CD4-positive, alpha-beta T cell (primary cell): ENCODE data around the gene CDHR1. TPM values are rescaled to one million over a fixed set of nuclear protein-coding genes. Genes with fewer than 3 reads are reported as not detected.

Experiments used
- ATAC-seq: fragments of 200-7000 bp; cut with Tn5 transposase; one replicate; pipeline ENCODE4 v1.10.0; 2022; ENCODE audit warnings: mild to moderate bottlenecking; ENCODE audit not compliant: poor library complexity
- CTCF ChIA-PET: fragments of 350-600 bp; sonication (Branson Sonifier 250); formaldehyde crosslinking; loops from one replicate; lab custom pipeline; 2021; ENCODE audit warnings: antibody characterized with exemption, inconsistent platforms; lab: Charles Lee
- POLR2A ChIA-PET: fragments of 350-600 bp; sonication (Branson Sonifier 250); formaldehyde crosslinking; loops from one replicate; lab custom pipeline; 2021; ENCODE audit warnings: antibody characterized with exemption, inconsistent platforms; lab: Charles Lee
- DNase-seq, 14 experiments: peaks; one replicate each; pipeline ENCODE4 v3.0.0-alpha.2; 2013 to 2020; ENCODE audit warnings: mixed read lengths in 2 of 14
- H3K27ac ChIP-seq, 2 donors: one replicate each; pipeline versions ENCODE4 v1.5.1 to v1.7.0; 2013; ENCODE audit warnings: low read length in 2 of 2, low read depth in 1 of 2, mild to moderate bottlenecking in 1 of 2
- H3K27me3 ChIP-seq, 2 experiments: 1 replicate in 1 of 2; 2 replicates in 1 of 2; pipeline versions ENCODE4 v1.6.1 to v1.7.0; 2013; ENCODE audit warnings: low read length in 2 of 2, control low read depth in 1 of 2, mild to moderate bottlenecking in 1 of 2, moderate library complexity in 1 of 2; ENCODE audit not compliant: insufficient read depth in 2 of 2, control insufficient read depth in 1 of 2
- H3K36me3 ChIP-seq: one replicate; pipeline ENCODE4 v1.6.1; 2013; ENCODE audit warnings: low read length, control low read depth; ENCODE audit not compliant: insufficient read depth
- H3K4me1 ChIP-seq: one replicate; pipeline ENCODE4 v1.6.1; 2013; ENCODE audit warnings: low read length, control low read depth; ENCODE audit not compliant: insufficient read depth
- H3K4me3 ChIP-seq: one replicate; pipeline ENCODE4 v1.5.1; 2013; ENCODE audit warnings: mild to moderate bottlenecking, low read length, moderate library complexity
- H3K9me3 ChIP-seq, 2 experiments: 1 replicate in 1 of 2; 2 replicates in 1 of 2; pipeline versions ENCODE4 v1.6.1 to v1.7.0; 2013; ENCODE audit warnings: low read length in 2 of 2, mild to moderate bottlenecking in 2 of 2, control low read depth in 1 of 2, moderate library complexity in 1 of 2; ENCODE audit not compliant: control insufficient read depth in 1 of 2, insufficient read depth in 1 of 2
- H3K27ac Mint-ChIP-seq: one replicate; pipeline ENCODE4 v1.8.0; 2020; ENCODE audit warnings: mixed read lengths
- H3K27me3 Mint-ChIP-seq: one replicate; pipeline ENCODE4 v1.8.0; 2021; ENCODE audit warnings: mixed read lengths
- H3K36me3 Mint-ChIP-seq: one replicate; pipeline ENCODE4 v1.8.0; 2021; ENCODE audit warnings: low read depth, mixed read lengths
- H3K4me1 Mint-ChIP-seq: one replicate; pipeline ENCODE4 v1.8.0; 2021; ENCODE audit warnings: low read depth, mixed read lengths
- H3K4me3 Mint-ChIP-seq: one replicate; pipeline ENCODE4 v1.8.0; 2020; ENCODE audit warnings: mild to moderate bottlenecking, mixed read lengths
- H3K9me3 Mint-ChIP-seq: one replicate; pipeline ENCODE4 v1.8.0; 2020; ENCODE audit warnings: mixed read lengths
- intact Hi-C, 2 experiments: fragments of 100-400 bp; cut with DNase I in 1 of 2; cut with micrococcal nuclease in 1 of 2; formaldehyde crosslinking; loops; one replicate each; pipeline versions ENCODE4 v1.15.1 to v1.9.0; 2023 to 2025; cut with DNase I, micrococcal nuclease
- total RNA-seq, 174 experiments: library from RNA in 2 of 174; stranded (reverse) in 2 of 174; gene quantifications; one replicate each; pipeline ENCODE4 v1.2.3 and lab custom pipeline; 2021 to 2026
- TF ChIP-seq, protein P1 (sequence below): fragments of 200-600 bp; IDR thresholded peaks from one replicate; pipeline ENCODE4 v1.8.0; 2022; ENCODE audit warnings: antibody characterized with exemption, mild to moderate bottlenecking

Gene CDHR1
- total RNA-seq, 2 experiments from 2014 or later = 0.74 to 0.92 TPM

DNA sequence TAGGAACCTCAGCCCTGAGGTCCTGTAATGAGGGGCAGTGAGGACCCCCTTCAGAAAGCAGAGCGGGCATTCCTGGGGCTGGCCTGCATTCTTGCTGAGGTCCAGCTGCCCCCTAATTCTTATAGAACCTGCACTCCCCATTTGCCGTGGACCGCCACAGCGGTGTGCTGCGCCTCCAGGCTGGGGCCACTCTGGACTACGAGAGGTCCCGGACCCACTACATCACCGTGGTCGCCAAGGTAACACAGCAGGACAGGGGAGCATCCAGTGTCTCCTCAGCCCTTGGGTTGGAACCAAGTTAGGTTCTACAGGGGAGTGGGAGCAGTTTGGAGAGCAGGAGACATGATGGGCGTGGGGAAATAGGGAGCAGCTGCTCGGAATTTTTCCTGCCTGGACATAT lies 7.3 kb downstream of the CDHR1 start:
- Mint-ChIP-seq H3K4me3 (no peak overlapping the region), H3K36me3 (no peaks in the 10 kb centered on the region), H3K9me3 (no peaks in the 10 kb centered on the region), H3K27ac (no peak overlapping the region), H3K4me1 (no peaks in the 10 kb centered on the region), H3K27me3 (peaks cover 19% of the 10 kb centered on the region)
- TF ChIP-seq, protein P1, sequence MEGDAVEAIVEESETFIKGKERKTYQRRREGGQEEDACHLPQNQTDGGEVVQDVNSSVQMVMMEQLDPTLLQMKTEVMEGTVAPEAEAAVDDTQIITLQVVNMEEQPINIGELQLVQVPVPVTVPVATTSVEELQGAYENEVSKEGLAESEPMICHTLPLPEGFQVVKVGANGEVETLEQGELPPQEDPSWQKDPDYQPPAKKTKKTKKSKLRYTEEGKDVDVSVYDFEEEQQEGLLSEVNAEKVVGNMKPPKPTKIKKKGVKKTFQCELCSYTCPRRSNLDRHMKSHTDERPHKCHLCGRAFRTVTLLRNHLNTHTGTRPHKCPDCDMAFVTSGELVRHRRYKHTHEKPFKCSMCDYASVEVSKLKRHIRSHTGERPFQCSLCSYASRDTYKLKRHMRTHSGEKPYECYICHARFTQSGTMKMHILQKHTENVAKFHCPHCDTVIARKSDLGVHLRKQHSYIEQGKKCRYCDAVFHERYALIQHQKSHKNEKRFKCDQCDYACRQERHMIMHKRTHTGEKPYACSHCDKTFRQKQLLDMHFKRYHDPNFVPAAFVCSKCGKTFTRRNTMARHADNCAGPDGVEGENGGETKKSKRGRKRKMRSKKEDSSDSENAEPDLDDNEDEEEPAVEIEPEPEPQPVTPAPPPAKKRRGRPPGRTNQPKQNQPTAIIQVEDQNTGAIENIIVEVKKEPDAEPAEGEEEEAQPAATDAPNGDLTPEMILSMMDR = no peak
- ChIA-PET POLR2A (no interaction called here), CTCF (no interaction called here)
- intact Hi-C loops = no loop called here
- Histone ChIP-seq H3K4me3 (no peak overlapping the region), H3K27me3 (peaks cover 0 to 5% of the 10 kb centered on the region in 2 experiments), H3K27ac (no peak overlapping the region), H3K9me3 (no peaks in the 10 kb centered on the region), H3K36me3 (no peaks in the 10 kb centered on the region), H3K4me1 (no peaks in the 10 kb centered on the region)
- no peak for DNase-seq
- ATAC-seq = no peak

DNA sequence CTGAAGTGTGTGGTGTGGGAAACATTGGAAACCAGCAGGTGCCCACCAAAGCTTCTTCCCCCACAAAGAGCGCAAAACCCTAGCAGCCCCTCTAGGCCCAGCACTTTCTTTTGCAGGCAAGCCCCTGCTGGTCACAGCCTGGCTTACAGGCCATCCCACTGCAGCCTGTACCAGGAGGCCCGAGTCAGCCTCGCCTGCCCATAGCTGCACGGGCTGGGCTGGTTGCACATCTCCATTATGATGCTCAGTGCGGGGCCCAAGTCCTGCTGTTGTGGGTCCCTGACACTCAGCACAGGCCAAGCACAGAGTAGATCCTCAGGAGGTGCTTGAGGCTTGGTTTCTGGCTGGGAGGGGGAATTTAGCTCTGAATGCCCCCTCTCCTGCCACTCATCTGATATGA lies 8.0 kb downstream of the CDHR1 start:
- H3K27me3 Mint-ChIP-seq = peaks cover 21% of the 10 kb centered on the region
- no peak overlapping the region for H3K4me3 ChIP-seq
- peaks cover 0 to 4% of the 10 kb centered on the region in 2 experiments for H3K27me3 ChIP-seq
- H3K9me3 Mint-ChIP-seq = no peaks in the 10 kb centered on the region
- H3K27ac Mint-ChIP-seq = no peak overlapping the region
- CTCF ChIA-PET = no interaction called here
- H3K4me3 Mint-ChIP-seq = no peak overlapping the region
- H3K36me3 ChIP-seq = no peaks in the 10 kb centered on the region
- no peak for ATAC-seq
- no peaks in the 10 kb centered on the region for H3K9me3 ChIP-seq
- H3K36me3 Mint-ChIP-seq = no peaks in the 10 kb centered on the region
- DNase-seq = no peak
- no peaks in the 10 kb centered on the region for H3K4me1 ChIP-seq
- no peak overlapping the region for H3K27ac ChIP-seq
- intact Hi-C loops = no loop called here
- H3K4me1 Mint-ChIP-seq = no peaks in the 10 kb centered on the region
- POLR2A ChIA-PET = no interaction called here
- TF ChIP-seq, protein P1 = no peak

DNA sequence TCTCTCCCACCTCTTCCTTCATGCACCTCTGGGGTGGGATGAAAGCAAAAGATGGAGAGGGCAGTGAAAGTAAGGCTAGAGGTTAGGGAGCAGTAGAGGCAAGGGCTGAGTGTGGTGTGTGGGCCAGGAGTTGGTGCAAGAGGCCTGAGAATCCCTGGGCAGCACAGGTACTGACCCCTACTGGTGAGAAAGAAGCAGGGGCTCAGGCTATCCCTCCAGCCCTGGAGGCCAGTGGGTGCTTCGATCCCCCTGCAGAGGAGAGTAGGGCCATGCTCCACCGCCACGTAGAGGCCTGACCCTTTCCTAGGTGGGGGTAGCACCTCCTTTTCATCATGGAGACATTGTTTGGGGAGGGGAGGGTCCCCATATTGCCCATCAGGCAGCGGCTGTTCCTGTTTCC lies 9.8 kb downstream of the CDHR1 start:
- no peaks in the 10 kb centered on the region for H3K4me1 ChIP-seq
- no peaks in the 10 kb centered on the region for H3K9me3 ChIP-seq
- no peaks in the 10 kb centered on the region for H3K9me3 Mint-ChIP-seq
- H3K4me3 ChIP-seq = no peak overlapping the region
- ChIA-PET POLR2A (no interaction called here), CTCF (no interaction called here)
- H3K27ac ChIP-seq = no peak overlapping the region
- intact Hi-C loops = no loop called here
- DNase-seq = no peak
- peaks cover 15% of the 10 kb centered on the region for H3K27me3 Mint-ChIP-seq
- no peaks in the 10 kb centered on the region for H3K36me3 Mint-ChIP-seq
- ATAC-seq = no peak
- H3K4me3 Mint-ChIP-seq = no peak overlapping the region
- H3K36me3 ChIP-seq = no peaks in the 10 kb centered on the region
- H3K27me3 ChIP-seq = no peaks in the 10 kb centered on the region
- H3K4me1 Mint-ChIP-seq = no peaks in the 10 kb centered on the region
- TF ChIP-seq, protein P1 = no peak
- H3K27ac Mint-ChIP-seq = no peak overlapping the region
